G401.6 (cell line): ENCODE measurements around the gene SPECC1L.
"Not testable (repeated sequence)": the region's sequence is repeated elsewhere in the genome, so short reads cannot be mapped to it uniquely, and the experiment has no call there.

Source experiments
- FAIRE-seq: peaks from 2 replicates; lab custom pipeline; 2012; peaks lifted over from hg19 to GRCh38; lab: Jason Lieb, UNC

The SPECC1L gene

DNA sequence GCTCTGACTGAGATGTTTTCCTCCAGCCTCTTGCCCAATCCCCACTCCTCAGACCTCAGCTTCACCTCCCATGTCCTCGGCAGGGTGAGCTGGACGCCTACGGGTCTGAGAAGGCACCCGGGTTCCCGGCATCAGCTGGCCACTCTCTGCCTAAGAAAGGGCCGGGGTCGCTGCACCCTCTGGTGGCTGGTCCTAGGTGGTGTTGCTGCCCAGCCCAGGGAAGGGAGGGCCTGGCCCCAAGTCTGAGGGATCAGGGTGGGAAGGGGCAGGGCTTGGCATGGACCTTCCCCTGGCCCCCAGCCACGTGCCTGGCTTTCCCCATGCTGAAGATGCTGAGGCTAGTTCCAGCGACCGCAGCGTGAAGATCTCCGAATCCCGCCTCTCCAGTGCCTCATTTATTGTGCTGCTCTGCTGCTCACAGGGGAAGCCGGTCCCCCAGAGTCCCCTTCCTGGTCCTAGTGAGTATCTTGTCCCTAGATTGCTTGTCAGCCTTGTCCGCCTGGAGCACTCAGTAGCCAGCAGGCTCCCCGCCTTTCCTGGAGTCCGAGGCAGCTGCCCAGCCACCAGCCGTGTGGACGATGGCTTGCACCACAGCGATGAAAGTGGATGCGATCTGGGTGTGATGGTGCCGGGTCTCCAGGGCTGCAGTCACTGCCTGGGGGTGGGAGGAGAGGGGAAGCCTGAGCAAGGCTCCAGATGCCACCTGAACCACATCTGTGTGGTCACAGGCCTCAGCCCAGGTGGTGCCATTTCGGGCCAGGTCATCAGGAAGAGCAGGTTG lies 22.9 kb upstream of the SPECC1L start:
- no peak for FAIRE-seq

DNA sequence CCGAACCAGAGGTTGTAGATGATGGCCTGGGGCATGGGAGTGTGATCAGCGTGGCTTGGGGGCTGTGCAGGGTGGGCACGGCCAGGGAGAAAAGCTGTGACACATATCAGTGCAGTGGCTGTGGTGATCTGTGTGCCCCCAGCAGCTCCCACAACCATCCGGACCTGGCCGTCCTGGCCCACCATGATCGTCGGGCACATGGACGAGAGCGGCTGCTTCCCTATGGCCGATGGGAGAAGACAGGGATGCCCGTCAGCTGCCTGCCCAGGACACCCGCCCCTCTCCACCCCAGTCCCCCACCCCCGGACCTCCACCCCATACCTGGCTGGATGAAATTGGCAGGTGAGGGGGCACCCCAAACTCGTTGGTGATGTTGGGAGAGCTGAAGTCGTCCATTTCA lies 22.0 kb upstream of the SPECC1L start:
- FAIRE-seq = not testable (repeated sequence)

DNA sequence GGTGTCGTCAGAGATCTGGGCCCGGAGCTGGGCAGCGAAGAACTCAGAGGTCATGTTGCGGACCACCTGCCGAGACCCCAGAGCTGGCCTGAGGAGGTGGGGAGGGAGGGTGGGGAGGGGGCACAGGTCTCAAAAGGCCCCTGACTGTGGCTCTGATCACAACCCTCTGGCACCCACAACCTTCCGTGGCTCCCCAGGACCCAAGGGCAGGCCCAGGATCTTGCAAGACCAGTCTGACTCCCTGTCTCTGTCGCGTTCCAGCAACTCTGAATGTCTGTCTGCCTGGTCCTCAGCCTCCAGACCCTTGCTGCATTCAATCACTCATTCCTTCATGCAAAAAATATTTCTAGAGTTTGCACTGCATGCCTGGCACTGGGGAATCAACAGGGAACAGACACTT lies 21.2 kb upstream of the SPECC1L start:
- FAIRE-seq = not testable (repeated sequence)

- not testable (repeated sequence) for FAIRE-seq
Measured at GRCh38 chr22:24251286-24251685, 19.3 kb upstream of the SPECC1L start.

- FAIRE-seq = not testable (repeated sequence)
Measured at GRCh38 chr22:24253126-24253525, 17.5 kb upstream of the SPECC1L start.

DNA sequence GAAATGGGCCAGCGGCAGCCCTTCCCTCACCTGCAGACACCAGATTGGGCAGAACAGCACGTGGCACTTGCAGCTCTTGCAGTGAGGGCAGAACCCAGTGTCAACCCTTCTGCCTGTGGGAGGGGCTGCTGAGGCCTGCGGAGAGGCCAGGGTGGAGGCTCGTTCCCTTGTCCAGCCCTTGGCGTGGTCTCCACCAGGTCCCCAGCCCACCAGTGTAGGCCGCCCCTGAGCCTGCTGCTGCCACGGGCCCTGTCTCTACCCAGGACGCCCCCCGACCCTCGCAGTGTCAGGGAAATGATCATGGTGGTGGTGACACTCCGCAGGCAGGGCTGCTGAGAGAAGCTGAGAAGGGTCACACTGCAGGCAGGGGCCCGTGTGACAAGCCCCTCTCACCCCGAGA lies 14.5 kb upstream of the SPECC1L start:
- not testable (repeated sequence) for FAIRE-seq

- not testable (repeated sequence) for FAIRE-seq
Measured at GRCh38 chr22:24256736-24257135, 13.9 kb upstream of the SPECC1L start.

DNA sequence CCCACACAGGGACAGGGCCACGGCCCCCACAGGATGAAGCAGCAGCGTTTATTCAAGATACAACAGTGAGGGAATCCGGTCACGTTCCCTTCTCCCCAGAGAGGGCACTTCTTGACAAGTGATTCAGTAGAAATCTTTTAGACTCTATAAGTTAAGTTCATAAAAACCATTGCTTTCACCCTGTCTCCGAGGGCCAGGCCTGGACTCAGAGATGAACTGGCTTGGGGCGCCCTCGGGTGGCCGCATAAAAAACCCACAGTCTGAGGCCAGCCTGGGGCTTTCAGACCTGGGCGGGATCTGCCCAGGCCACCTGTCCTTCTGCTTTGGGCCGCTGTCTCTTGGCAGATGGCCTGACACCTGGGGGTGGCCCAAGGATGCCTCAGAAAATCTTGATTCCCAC lies 11.2 kb upstream of the SPECC1L start:
- not testable (repeated sequence) for FAIRE-seq

GRCh38 chr22:24262185-24262749 lies 8.4 kb upstream of the SPECC1L start:
- not testable (repeated sequence) for FAIRE-seq

DNA sequence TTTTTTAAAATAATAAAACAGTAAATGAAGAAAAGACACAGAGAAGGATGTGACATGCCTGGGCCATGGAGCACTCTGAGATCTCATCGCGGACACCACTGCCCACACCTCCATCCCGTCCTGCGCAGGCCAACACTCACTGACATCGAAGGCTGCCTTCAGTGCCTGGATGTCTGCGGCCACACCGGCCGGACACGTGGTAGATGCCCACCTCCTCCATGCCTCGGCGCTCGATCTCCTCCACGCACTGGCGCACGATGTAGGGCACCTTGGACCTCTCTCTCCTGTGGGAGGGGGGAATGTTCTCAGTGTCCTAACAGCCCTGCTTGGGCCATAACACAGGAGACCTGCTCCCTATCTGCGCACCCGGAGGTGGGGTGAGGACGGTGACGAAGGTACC lies 7.2 kb upstream of the SPECC1L start:
- not testable (repeated sequence) for FAIRE-seq

DNA sequence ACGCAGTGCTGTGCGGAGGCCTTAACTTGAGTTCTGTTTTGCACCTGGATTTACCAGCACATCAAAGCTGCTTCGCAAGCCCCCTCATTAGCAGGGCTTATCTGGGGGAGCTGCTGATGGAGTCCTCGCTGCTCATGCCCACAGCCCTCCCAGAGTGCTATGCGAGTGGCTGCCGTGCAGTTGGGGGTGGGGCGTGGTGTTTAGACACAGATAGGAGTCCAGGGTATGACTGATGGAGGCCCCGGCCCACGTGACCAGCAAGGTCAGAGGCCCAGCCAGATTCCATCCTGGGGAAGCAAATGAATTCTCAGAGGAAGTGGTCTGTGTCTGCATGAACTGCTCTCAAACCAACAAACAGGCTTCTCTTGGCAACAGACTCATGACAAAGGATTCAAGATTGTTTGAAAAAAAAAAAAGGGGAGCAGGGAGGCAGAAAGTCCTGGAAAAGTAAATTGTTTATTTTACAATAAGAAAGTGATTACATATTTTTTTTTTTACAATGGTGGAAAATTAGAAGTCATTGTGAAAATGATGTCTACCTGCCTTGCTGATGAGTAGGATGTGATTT lies 6.2 kb upstream of the SPECC1L start:
- not testable (repeated sequence) for FAIRE-seq

GRCh38 chr22:24265734-24266133 lies 4.9 kb upstream of the SPECC1L start:
- no peak for FAIRE-seq

DNA sequence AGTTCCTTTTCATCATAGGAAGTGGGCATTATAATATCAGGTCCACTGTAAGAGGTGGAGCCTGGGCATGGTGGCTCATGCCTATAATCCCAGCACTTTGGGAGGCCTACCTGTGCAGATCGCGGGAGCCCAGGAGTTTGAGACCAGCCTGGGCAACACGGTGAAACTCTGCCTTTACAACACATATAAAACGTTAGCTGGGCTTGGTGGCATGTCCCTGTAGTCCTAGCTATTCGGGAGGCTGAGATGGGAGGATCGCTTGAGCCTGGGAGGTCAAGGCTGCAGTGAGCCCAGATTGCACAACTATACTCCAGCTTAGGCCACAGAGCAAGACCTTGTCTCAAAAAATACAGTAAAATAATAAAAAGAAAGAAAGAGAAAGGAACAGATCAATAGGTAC lies 4.1 kb upstream of the SPECC1L start:
- FAIRE-seq = not testable (repeated sequence)

DNA sequence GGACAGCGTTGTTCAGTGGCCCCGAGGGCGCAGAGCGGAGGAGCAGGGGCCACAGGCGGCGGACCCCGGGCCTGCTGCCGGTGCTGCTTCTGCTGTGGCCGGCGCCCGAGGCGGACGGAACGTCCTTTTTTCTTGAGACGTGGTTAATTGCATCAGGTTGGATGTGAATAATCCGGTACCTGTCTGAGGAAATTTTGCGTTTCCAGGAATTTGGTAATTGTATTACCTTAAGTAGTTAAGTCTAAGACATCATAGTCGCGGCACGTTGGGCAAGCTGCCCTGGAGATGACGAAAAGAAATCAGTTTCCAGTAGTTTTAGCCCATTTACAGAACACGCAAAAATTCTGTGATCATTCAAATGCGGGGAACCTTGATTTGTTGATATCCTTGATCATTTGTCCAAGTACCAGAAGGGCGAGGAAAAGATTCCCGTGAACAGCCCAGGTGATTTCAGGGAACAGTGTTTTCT lies 789 bp downstream of the SPECC1L start:
- no peak for FAIRE-seq

GRCh38 chr22:24273031-24273430 lies 2.4 kb downstream of the SPECC1L start:
- not testable (repeated sequence) for FAIRE-seq

DNA sequence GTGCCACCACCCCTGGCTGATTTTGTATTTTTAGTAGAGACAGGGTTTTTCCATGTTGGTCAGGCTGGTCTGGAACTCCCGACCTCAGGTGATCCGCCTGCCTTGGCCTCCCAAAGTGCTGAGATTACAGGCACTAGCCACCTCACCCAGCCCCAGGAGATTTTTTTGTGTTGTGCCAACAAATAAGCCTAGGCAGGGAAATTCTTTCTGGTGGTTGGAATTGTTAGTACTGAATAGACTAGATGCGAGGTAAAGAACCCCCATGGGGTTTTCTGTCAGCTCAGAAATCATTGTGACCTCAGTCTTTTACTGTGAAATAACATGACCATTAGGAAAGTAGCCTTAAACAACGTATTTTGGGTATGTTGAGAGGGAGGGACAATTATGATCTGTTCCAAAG lies 3.3 kb downstream of the SPECC1L start:
- not testable (repeated sequence) for FAIRE-seq

DNA sequence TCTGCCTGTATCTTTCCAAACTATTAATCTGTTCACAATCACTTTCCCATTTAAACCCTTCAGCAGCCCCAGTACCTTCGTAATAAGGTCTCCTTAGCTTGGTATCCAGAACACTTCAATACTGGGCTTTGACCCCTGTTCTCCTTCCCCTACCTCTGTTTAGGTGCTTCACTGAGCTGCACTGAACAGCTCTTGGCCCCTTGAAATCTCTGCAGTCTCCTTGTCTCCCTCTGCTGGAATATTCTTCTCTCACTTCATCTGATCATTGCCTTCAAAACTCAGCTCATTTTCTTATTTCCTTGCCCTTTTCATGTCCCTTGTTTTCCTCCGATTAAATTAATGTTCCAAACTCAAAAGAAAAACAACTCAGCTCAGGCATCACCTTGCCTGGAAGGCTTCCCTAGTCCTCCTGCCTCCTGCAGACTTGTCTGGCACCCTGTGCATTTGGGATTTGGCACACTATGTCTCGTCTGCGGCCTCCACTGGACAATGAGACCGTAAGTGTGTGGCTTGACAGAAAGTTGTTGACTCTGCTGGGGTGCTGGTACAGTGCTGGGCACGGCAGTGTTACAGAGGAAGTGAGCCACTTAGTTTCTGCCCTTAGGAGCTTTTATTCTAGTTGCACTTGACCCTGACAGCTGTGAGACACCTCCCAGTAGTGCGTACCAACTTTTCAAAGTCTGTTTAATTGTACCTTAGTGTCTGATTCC lies 4.2 kb downstream of the SPECC1L start:
- FAIRE-seq = not testable (repeated sequence)

GRCh38 chr22:24280363-24280762 lies 9.7 kb downstream of the SPECC1L start:
- not testable (repeated sequence) for FAIRE-seq

GRCh38 chr22:24282401-24282800 lies 11.8 kb downstream of the SPECC1L start:
- FAIRE-seq = no peak

DNA sequence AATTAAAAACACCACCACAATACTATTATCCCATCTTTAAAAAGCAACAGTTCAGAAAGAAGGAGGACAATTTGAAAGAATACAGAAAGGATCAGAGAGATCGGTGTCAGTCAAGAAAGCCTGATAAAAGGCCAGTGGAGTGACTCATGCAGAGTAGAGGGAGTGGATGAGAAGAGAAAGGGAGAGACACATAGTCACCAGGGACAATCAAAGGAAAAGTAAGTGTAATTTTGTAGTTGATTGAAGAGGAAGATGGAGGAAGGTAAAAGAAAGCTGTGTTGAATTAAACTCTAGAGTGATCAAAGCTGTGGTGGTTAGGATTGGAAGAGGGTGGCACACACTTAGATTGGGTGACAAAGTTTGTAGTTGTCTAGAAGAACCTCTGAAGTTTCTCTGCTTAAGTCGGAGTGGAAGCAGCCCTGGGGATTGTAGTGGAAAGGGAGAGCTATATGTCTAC lies 14.1 kb downstream of the SPECC1L start:
- no peak for FAIRE-seq

DNA sequence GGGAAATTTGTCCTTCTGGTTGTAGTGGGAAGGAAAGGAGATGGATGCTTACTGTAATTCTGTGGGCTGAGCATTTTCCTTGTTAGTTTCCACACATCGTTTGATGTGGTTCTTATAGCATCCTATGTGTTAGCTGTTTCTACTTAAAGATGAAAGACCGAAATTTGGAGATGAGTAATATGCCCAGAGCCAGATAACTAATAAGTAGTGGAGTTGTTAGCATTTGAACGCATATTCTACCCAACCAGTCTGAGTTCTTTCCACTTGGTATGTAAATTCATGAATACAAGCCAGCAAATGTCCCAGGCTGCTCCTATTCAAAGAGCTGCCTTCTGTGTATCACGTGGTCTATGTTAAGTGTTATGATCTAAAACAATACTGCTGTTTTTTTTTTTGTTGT lies 14.6 kb downstream of the SPECC1L start:
- no peak for FAIRE-seq

- FAIRE-seq = not testable (repeated sequence)
Measured at GRCh38 chr22:24287212-24287611, 16.6 kb downstream of the SPECC1L start.

GRCh38 chr22:24287801-24288200 lies 17.2 kb downstream of the SPECC1L start:
- FAIRE-seq = not testable (repeated sequence)
